HEK293 (cell line): ENCODE results near the gene JCAD.

Source experiments
- CTCF ChIP-seq: fragments of 450-650 bp; formaldehyde crosslinking; IDR thresholded peaks from 2 replicates; pipeline ENCODE4 v1.5.1; 2016; ENCODE audit warnings: missing biosample characterization, missing genetic modification characterization
- PBX3 ChIP-seq: sonication (generic); formaldehyde crosslinking; IDR thresholded peaks from 2 replicates; pipeline ENCODE4 v1.8.1; 2022; ENCODE audit warnings: mild to moderate bottlenecking, moderate library complexity, missing genetic modification reagents
- SALL2 ChIP-seq: fragments of 450-650 bp; formaldehyde crosslinking; IDR thresholded peaks from 2 replicates; pipeline ENCODE4 v1.5.0; 2017; ENCODE audit warnings: missing biosample characterization, mild to moderate bottlenecking, missing genetic modification characterization, borderline replicate concordance
- ZNF266 ChIP-seq: fragments of 450-650 bp; formaldehyde crosslinking; IDR thresholded peaks from 2 replicates; pipeline ENCODE4 v1.5.1; 2016; ENCODE audit warnings: missing biosample characterization, missing genetic modification characterization, low read depth
- ZNF302 ChIP-seq: fragments of 450-650 bp; formaldehyde crosslinking; IDR thresholded peaks from 2 replicates; pipeline ENCODE4 v1.5.1; 2016; ENCODE audit warnings: missing biosample characterization, missing genetic modification characterization, low read depth

- TF ChIP-seq CTCF (tag by site-specific recombination) (no peak), ZNF302 (tag by site-specific recombination) (no peak), SALL2 (tag by site-specific recombination) (no peak), ZNF266 (tag by site-specific recombination) (no peak), PBX3 (CRISPR knock-in tag) (no peak)
Observed at GRCh38 chr10:30017966-30018365, 41.4 kb downstream of the JCAD start.
